ENCODE measurements around the gene IFITM1.
"Not testable (repeated sequence)": the region's sequence is repeated elsewhere in the genome, so short reads cannot be mapped to it uniquely, and the experiment has no call there.

The IFITM1 gene

DNA sequence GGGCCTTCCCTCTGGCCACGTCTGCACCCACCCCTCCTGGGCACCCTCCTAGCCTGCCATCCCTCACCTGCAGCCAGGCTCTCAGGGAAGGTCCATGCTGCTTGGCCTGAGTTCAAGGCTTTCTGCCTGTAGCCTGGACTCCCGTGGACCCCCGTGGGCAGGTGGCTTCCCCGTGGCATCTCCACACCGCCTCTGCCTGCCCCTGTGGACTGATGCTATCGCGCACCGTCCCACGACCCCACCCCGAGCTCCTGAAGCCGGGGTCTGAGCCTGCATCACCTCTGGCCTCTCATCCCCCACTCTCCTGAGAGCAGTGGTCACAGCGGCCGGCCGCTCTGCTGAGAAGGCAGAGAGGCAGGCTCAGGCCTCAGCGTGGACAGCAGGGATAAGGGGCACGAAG lies 19.1 kb upstream of the IFITM1 start:
- DNase-seq, result no peak

DNA sequence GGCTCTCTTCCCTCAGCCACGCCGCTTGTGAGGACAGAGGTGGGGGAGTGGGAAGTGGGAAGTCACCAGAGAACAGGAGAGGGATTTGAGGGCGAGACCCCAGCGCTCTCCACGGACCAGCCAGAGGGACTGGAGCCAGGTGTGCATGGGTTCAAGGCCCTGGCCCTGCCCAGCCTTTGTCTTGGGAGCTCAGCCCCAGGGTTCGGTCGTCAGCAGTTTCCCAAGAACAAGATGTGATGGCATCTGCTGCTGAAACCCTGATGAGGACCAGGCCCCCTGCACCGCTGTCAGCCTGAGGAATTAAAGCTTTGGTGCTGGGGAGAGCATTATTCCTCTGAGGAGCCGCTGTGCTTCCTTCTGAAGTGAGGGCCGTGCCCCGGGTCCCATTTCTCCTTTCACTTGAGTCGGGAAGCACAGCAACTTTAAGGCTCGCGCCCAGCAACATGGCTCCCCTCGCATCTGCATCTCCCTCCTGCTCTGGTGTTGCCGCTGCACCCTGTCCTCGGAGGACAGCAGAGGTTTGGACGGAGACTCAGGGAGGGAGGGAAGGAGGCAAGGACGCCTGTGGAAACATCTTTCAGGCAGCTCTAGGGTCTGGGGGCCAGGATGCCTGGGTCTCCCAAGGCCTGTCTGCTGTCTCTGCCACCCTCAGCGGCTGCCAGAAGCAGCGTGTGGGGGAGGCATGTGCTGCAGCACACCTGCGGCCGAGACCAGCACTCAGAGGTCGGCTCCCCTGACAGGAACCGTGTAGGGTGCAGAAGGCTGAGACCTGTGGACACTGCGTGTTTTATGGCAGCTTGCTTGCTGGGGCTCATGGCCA lies 18.3 kb upstream of the IFITM1 start:
- DNase-seq, result no peak

DNA sequence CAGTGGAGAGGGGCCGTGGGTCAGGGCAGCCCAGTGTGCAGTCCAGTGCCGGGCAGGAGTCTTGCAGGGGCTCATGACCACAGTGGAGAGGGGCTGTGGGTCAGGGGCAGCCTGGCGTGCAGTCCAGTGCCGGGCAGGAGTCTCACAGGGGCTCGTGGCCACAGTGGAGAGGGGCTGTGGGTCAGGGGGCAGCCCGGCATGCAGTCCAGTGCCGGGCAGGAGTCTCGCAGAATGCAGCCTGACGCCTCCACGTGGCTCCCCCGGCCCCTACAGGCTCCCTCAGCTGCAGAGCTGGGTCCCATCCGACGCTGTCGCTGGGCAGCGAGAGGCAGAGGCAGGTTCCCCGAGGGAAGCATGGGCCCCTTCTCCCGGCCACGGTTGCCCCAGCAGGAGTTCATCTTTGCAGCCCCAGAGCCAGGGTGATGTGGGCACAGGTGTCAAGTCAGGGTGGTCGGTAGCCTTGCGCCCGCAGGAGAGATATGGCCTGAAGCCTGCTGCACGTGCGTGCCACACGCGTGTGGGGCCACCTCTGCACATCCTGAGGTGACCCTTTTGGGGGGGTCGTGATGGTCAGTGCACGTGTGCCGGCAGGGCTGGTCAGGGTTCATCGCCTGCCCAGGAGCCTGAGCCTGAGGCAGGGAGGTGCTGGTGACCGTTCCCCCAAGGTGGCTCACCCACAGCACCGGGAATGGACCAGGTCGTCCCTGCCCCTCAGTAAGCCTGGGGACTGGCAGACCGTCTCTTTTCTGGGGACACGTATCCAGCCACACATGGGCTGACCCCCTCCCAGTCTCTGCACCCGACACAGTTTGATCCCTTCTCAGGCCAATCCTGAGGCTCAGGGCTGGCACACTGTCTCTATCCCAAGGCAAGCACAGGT lies 17.4 kb upstream of the IFITM1 start:
- DNase-seq, result no peak

DNA sequence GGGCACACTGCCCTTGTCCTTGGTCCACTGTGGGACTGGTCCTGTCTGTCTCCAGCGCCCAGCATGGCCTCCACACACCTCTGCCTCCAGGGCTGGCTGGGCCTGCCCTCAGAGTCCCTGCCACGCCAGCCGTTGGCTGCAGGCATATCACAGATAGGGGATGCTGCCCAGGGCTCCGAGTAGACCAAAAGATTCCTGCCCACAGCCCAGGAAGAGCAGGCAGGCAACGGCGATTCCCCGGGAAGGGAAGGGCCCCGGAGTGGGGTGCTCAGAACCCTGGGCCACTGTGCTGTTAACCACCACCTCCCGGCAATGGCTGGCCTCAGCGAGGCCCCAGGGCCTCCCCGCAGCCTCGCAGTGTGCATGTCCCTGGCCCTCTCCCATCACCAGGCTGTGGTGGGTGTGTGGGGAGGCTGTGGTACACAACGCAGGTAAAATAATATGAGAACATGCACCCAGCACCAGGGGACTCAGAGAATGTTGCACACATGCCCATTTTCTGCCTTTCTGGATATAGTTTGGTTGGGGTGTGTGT lies 16.7 kb upstream of the IFITM1 start:
- no peak for DNase-seq

DNA sequence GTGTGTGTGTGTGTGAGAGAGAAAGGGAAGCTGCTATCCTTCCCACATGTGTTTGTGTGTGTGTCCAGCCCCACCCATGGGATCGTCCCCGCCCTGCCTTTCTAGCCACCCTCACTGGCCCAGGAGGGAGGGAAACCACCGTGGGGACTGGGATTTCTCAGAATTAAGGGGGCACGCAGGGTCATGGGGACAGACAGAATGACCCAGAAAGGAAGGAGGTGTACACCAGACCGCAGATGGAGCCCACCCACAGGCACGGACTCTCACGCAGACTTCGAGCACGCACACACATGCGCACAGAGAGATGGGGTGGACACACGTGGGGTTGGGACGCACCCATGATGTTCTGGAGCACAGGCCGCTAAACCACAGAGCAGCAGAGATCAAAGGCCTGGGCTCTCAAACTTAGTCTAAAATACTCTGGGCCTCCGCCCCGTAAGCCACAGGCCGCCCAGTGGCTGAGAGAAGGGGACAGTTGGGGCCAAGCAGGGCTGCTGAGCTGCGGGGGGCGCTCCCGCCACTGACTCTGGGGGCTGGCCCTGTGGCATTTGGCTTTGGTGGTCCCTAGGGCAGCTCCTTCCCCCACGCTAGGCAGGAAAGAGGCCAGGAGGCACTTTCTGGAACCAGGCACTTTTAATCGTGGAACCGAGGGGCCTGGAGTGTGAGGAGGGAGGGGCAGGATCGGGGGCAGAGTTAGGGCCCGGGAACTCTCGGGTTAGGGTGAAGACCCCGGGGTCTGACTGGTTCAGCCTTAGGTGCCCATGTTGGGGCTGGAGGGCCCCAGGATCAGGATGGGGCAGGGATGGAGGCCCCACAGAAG lies 16.0 kb upstream of the IFITM1 start:
- DNase-seq, result no peak

DNA sequence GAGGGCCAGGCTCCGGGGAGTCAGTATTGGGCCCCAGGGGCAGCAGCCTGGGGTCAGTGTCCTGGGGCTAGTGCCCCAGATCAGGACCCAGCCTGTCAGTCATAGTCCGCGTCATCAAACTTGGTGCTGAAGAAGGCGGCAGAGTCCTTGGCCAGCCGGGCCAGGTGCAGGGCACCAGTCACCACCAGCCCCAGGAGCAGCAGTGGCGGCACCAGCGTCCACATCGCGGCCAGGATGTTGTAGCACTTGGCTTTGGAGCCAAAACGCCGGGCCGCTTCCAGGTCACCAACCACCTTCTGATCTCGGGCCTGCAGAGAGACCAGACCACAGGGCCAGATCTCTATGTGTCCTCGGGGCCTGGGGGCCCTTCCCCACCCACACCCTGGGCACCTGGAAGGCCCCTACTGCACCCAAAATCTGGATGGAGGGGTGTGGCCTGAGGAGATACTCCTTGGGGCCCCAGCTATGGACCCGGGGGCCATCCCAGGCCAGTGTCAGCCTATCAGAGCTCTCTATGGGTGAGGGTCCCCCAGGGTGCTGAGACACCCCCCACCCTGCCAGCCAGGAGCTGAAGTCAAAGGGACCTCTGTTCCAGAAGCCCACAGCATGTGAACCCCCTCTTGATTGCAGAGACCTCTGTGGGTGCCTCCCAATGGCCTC lies 15.3 kb upstream of the IFITM1 start:
- DNase-seq, result no peak

DNA sequence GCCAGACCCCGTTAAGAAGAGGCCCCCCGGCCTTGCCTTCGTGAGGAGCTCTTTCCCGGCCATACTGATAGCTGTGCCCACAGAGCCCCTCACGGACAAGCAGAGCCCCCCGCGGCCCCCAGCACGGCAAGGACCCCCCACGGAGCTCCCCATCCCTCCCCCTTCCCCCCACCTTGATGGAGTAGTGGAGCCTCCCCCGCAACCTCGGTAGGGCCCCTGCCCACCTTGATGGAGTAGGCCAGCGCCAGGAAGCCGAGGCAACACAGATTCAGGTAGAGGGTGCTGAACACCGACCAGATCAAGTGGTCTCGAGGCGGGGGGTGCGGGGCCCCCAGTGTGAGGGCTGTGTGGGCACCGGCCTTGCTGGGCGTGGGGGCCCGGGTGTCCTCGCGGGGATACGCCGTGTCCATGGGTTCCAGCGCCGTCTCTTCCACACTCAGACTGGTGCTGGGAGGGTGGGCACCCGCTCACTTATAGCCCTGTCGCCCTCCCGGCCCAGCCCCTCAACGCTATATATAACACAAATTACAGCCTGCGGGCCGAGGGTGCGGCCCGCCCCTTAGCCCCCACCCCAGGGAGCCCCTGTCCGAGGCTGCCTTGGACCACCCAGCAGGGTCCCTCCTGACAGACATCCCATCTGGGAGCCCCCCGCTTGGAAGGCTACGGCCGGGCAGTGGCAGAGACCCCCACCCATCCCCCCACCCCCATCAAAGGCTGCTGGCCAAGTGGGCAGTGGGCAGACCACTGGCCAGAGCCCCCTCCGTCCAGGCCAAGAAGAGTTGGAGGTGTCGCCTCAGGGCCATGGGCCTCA lies 14.6 kb upstream of the IFITM1 start, which contains the start of gene IFITM5:
Gene IFITM5, minus strand, starts transcription at position 446 of the 811 bp plus-strand sequence. Its CDS starts 36 bp downstream, at position 410.
- DNase-seq, result no peak

DNA sequence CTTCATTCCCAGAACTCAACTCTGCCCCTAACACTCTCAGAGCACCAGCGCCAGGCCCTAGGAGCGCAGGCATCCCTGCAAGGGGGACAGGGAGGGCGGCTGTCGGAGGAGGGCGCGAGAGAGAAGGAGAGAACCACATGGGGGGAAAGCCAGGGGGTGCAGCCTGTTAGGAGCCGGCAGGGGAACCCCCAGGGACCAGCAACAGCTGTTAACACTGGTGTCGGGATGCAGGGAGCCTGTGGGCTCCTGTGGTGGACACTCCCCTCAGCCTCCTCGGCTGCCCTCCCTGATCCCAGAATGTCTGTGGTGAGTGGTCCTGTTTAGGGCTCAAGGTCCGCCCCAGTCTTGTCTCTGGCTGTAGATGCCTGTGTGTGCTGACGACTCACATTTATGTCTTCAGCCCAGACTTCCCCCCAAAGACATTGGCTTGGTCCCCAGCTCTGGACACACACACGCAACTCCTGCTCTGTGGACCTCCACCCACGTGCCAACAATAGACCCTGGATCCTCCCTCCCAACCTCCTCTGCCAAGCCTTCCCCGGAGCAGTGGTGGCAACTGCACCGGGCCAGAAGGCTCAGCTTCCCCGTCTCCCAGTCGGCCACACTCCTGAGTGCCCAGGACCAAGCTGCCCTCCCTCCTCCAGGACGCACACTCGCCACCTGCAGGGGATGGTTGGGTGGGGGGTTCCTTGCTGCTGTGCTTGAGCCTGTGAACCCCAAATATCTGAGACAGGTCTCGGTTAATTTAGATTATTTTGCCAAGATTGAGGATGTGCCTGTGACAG lies 13.7 kb upstream of the IFITM1 start:
- DNase-seq, result no peak

DNA sequence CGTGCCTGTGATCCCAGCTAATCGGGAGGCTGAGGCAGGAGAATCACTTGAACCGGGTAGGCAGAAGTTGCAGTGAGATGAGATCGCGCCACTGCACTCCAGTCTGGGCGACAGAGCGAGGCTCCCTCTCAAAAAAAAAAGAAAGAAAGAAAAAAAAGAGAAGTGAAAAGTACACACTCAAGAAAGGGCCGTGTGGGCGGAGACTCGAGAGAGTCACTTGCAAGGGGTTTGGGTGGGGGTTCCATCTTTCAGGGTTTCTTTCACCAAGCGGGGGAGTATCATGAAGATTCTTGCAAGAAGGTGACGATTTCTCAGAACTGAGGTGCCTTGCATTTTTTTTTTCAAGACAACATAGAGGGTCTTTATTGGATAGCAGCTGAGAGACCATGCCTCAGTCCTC lies 10.5 kb upstream of the IFITM1 start:
- DNase-seq, result no peak

DNA sequence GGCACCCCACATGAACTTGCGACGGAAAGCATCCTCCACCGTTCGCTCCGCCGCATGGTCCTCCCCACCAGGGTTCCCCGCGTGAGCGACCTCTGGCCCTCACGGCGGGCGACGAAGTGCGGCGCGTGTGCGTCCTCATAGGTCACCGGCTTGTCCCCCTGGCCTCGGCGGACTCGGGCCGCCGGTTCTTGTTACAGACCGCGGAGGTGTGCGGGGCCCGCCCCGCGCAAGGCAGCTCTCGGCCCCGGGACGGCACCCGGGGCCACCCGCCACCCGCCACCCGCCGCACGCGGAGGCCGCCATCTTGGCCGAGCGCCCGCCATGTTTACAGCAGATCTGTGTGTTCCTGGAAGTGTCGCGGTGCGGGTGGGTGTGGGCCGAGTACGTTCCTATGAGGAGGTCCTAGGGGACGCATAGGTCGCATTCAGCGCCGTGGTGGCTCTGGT lies 9.8 kb upstream of the IFITM1 start:
- no peak for DNase-seq

DNA sequence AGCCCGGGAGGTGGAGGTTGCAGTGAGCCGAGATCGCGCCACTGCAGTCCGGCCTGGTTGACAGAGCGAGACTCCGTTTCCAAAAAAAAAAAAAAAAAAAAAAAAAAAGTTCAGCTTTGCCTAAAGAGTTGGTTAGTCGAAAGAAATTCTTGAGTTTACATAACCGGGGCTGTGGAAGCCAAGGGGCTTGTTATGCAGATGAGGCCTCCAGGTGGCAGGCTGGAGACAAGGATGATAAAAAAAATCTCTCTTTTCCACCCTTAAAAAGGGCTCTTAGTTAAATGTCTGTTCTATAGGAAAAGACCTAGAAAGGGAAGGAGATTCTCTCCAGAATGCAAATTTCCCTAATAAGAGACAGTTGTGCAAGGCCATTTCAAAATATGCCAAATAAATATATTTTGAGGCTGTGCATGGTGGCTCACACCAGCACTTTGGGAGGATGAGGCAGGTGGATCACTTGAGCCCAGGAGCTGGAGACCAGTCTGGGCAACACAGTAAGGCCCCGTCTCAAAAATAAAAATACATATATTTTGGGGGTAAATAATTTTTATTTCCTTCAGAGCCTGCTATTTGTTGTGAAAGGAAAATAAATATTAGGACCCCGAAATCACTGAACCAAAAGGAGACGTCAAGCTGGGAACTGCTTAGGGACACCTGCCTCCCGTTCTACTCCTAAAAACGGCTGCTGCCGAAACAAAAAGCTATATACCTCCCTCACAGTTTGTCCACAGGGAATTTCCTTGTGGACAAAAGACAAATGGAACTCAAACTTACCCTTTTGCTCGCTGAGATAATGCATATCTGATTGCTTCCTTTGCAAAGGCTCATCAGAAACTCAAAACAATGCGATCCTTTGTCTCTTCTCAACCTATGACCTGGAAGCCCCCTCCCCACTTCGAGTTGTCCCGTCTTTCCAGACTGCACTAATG lies 8.7 kb upstream of the IFITM1 start:
- peak; percentile 4 for DNase-seq

DNA sequence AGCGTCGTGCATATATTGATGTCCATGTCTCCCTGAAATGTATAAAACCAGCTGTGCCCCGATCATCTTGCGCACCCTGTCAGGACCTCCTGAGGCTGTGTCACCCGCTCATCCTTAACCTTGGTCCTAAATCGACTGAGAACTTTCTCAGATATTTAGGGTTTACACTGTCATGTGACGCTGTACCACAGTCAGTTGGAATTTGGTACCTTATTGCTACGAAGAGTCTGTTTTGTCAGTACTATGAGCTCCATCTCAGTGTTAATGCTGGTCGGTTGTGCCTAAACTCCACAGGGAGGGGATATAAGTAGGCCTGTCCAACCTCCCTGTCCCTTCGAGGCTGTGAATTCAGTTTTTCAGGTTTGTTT lies 8.0 kb upstream of the IFITM1 start:
- no peak for DNase-seq

DNA sequence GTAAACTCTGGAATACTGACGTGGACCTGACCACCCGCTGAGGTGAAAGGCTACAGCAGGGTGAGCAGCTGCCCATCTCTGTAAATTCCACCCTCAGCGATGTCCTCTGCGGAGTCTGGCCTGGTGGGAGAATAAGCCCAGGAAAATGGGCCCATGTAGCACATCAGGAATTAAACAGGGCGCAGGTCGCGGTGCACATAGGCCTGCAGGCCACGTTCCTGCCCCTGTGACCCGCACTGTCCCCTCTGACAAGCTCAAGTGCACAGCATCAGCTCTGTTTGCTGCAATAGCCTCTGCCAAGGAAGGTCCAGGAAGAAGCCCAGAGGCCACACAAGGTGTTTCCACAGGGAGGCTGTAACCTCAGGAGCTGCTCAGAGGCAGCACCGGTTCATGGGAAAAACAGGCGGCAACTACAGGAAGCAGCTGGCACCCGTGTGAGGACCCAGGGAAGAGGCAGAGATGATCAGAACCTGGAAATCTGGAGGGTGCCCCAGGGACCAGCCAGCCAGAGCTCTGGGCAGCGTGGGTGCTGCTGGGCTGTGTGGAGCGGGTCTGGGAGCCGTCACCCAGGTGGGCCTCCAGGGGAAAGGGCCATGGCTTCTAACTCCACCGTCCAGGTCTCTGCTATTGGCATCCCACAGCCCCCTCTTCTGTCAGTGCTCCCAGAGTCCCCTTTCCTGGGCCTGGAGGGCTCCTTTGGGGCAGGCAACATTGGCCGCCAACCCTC lies 7.0 kb upstream of the IFITM1 start:
- no peak for DNase-seq

DNA sequence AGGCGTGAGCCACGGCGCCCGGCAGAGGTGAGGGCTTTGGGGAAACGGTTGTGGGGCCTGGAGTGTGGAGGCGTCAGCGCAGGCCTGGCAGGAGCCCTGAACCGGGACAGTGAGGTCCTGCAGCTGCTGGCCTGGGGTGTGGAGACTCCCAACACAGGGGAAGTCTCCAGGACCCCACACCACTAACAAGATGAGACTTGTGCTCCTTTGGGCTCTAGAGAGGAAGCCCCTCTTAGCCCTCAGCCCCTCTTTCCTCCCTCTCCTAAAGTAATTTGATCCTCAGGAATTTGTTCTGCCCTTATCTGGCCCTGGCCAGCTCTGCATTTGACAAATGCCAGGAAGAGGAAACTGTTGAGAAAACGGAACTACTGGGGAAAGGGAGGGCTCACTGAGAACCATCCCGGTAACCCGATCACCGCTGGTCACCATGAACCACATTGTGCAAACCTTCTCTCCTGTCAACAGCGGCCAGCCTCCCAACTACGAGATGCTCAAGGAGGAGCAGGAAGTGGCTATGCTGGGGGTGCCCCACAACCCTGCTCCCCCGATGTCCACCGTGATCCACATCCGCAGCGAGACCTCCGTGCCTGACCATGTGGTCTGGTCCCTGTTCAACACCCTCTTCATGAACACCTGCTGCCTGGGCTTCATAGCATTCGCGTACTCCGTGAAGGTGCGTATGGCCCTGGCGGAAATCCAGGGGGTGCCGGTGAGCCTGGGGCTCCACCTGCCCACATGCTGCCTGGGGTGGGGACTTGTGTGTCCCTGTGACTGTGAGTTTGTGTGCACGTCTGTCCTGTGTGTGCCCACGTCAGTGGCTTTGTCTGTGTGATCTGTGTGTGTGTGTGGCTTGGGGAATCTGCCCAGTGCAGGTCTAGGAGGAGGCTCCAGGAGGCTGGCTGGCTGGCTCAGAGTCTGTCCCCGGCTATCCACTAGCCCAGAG lies 5.8 kb upstream of the IFITM1 start, which contains the start of gene IFITM2:
Gene IFITM2, plus strand, starts transcription at position 51 of the 943 bp plus-strand sequence. Its CDS starts 377 bp downstream, at position 428.
- not testable (repeated sequence) for DNase-seq

DNA sequence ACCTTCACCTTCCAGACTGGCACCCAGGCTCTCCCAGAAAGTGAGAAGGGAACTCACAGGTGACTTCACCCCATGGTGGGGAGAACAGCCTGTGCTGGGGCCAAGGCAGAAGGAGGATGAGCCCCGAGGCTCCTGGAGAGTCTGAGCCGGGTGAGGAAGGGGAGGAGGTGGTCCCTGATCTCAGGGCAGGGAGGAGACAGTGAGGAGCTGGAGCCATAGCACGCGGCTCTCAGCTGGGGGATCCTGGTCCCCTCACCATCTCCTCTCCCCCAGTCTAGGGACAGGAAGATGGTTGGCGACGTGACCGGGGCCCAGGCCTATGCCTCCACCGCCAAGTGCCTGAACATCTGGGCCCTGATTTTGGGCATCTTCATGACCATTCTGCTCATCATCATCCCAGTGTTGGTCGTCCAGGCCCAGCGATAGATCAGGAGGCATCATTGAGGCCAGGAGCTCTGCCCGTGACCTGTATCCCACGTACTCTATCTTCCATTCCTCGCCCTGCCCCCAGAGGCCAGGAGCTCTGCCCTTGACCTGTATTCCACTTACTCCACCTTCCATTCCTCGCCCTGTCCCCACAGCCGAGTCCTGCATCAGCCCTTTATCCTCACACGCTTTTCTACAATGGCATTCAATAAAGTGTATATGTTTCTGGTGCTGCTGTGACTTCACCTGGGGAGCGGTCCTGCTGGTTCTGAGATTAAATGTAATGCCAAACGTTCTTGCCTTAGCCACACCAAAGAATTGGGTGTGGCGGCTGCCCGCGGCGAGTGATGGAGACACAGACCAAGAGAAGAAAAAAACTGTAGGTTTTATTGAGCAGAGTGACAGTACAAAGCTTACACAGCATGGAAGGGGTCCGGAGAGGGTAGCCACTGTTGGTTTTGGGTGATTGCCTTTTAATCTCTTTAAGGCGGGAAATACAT lies 4.8 kb upstream of the IFITM1 start:
- DNase-seq, result not testable (repeated sequence)

DNA sequence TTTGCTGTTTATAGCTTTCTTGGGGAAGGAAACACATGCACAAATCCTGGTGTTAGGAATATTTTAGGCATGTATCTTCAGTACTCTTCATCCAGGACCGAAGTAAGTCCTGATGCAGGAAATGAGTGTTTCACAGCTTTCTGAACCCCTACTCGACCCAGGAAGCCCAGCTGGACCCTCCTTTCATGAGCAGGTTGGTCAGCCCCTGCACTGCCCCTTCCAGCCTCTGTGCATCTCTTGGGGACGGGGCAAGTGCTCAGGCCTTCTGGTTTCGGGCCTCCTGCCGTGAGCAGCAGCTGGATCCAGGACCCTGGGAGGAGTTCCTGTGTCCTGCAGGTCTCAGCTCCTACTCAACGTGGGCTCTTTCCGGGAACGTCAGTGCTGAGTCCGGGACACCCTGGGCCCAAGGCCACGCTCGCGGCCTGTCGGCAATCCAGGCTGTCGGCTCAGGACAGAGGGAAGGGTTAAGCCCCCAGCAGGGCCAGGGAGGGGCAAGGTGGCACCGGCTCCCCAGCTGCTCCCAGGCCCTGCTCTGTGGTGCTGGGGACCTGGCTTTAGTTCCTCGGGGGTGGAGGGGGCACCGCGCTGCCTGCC lies 3.8 kb upstream of the IFITM1 start:
- DNase-seq, result not testable (repeated sequence)

All from NCI-H2171 treated with DMSO at 0.1 percent for 48 hours (cell line).